Activated CD4-positive, CD25-positive, alpha-beta regulatory T cell treated with anti-CD3 and anti-CD28 coated beads, Interleukin-2, amount 50 U/mL, for 16 hours (primary cell): ENCODE results near the gene PIK3R2.
"Not testable (repeated sequence)": the region's sequence is repeated elsewhere in the genome, so short reads cannot be mapped to it uniquely, and the experiment has no call there.

Experiments
- DNase-seq: peaks from one replicate; pipeline ENCODE4 v3.0.0-alpha.2; 2020; ENCODE audit warnings: low read depth, low spot score

The PIK3R2 gene

DNA sequence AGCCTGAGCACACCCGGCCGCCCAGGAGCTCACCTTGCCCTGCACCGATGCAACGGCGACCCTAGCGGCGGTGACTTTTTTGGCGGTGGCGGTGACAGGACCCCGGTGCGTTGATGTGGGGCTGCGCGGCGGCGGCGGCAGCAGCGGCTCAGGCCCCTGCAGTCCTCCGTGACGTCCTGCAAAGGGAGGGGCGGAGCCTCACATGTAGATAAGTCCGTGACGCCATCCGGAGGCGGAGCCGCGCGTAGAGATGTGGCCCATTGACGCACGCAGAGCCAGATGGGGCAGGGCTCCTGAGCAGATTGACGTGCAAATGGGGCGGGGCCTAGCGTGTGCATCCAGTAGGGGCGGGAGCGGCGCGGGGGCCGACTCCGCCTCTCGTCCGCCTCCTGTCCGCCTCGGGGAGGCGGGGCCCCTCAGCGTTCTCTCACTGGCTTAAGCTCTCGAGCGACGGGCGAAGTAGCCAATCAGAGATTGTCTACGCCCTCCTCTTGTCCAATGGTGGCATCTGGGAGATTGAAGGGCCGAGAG lies 51.0 kb downstream of the PIK3R2 start, which contains the start of gene RAB3A:
RAB3A (minus strand) TSS at position 180 of the 531 bp plus-strand sequence. CDS start 1,302 bp downstream, outside the sequence.
- peak; percentile 99 for DNase-seq

DNA sequence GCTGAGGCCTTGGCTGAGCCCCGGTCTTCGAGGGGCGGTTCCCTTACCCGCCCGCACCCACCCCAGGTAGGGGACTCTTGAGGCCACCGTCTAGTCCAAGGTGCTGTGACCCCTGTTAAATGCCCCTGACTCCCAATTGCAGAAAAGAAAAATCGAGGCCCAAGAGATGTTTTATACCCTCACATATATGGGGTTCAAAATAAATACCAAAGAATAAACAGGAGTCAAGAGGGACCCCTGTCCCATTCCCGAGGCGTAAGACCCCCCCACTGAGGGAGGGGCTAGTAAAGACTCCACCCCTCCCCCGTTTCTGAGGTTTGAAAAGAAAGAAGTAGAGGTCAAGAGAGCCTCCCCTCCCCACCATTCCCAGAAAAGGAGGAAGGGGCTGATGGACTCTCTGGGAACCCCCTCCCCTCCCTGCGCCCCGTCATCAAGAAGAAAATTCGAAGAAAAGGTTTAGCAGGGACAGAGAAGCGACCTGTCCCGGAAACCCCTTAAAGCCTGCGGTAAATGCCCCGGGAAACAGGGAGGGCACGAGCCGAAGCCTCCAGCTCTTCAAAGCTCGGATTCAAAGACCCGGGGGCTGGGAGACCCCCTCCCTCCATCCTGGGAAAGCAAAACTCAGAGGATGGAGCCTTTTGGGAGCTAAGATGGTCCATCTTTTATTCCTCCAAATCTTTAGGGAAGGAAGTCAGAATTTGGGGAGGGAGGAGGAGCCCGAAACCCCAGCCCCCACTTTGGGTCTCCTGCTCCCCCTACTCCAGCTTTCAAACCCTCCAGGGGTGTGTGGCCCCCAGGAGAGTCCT lies 51.6 kb downstream of the PIK3R2 start:
- no peak for DNase-seq

DNA sequence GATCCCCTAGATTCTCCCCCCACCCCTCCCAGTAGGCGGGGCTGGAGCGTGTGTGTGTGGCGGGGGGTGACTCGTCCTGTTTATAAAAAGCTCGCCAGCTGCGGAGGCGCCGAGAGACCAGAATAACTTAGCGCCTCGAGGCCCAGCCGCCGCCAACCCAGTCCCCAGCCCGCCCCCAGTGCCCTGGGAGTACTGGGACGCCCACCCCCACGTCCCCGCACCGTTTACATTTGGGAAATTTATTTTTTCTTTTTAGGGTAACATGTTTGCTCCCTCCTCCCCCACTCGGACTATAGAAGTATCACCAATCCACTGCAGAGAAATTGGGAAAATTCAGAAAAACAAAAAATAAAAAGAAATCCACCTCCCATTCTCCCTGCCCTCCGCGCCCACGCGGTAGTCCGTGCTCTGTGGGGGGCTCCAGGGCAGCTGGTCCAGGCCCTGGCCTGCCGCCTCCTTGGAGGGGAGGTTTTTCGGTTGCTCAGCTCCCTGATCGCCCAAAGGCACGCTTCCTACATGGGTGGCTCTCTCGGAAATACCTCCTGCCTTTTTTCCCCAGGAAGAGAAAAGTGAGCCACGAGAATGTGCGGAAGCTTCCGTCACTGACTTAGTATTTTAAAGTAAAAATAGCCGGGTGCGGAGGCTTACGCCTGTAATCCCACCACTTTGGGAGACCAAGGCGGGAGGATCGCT lies 52.4 kb downstream of the PIK3R2 start:
- peak; percentile 26 for DNase-seq

DNA sequence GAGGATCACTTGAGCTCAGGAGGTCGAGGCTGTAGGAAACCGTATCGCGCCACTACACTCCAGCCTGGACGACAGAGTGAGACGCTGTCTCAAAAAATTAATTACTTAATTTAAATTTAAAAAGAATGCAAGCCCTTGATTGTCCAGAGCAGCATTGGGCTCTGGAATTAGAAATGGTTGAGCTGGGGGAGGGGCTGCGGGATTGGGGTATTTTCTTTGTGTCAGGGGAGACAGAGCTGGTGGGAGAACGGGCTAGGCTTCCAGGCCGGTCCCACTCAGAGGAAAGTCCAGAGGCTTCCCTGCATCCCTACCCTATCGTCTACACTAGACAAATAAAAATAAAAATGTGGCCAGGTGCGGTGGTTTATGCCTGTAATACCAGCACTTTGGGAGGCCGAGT lies 53.1 kb downstream of the PIK3R2 start:
- DNase-seq, result no peak

DNA sequence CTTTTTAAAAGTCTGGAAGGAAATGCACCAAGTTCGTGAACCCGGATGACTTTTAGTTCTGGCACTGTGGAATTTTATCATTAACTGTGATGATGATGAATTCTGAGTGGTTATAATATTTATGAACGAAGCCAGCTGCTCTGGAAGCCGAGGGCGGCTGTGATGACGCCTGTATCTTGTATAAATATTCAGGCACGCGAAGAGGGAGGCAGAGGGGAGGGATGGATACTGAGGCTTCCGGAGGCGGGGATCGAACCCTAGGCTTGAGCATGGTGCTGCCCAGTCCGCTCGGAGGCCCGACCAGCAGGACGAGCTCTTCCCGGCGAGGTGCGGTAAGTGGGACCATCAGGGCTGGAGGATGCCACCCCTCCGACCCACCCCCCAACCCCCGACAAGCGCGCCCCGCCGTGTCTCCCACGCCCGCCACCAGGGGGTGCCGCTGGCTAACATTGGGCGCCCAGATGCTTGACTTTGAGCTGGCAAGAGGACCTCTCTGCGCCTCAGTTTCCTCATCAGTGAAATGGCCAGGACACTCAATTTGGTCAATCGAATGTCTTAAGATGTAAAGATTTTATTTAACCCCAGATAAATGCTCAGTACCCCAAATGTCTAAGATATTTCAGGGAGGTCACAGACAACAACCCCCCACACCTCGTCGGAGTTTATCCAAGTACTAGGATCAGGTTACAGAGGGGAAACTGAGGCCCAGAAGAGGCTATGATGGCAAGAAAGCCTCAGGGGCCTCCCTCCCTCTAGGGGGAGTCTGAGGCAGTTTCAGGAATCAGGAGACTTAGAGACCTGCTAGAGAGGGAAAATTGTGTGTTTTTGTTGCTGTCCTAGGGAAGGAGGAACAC lies 55.4 kb downstream of the PIK3R2 start:
- DNase-seq, result peak; percentile 24

DNA sequence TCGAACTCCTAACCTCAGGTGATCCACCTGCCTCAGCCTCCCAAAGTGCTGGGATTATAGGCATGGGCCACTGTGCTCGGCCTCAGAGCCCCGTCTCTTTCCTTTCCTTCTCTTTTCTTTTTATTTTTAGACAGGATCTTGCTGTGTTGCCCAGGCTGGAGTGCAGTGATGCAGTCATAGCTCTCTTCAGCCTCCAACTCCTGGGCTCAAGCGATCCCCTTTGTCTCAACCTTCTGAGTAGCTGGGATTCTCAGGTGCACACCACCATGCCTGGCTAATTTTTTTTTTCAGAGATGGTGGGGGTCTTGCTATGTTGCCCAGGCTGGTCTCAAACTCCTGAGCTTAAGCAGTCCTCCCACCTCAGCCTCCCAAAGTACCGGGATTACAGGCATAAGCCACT lies 56.9 kb downstream of the PIK3R2 start:
- not testable (repeated sequence) for DNase-seq

DNA sequence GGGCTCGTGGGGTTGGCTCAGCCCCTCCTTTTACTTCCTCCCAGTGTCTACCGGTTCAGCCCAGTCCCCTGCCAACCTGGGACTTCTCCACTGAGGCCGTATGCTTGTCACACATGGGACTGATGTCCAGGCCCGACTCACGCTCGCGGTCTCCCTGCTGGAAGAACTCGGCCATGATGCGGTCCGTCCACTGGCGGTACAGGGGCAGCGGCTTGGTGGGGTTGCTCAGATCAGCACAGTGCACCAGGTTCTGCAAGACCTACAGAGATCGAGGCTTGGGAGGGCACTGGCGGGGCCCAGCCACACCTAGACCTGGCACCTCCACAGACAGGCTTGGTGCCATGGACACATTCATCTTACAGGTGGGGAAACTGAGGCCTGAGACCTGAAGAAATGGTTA lies 58.7 kb downstream of the PIK3R2 start:
- no peak for DNase-seq

DNA sequence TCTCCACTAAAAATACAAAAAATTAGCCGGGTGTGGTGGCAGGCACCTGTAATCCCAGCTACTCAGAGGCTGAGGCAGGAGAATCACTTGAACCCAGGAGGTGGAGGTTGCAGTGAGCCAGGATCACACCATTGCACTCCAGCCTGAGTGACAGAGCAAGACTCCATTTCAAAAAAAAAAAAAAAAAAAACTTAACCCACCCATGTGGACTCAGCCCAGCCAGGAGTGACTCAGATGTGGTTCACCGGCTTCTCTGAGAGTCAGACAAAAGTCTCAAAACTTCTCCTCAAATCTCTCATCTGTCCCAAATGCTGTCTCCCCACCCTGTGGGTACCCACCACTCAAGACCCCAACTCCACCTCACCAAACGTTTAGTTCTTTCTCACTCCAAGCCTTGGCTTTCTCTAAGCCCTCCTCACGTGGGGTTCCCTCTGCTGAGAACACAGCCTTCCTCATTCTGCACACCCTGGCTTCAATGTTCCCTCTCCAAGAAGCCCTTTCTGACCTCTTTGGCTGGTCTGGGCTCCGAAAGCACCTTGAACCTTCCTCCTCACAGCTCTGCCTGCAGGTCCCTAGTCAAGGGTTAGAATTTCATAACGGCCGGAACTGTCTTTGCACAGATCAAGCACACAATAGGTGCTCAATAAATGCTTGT lies 61.9 kb downstream of the PIK3R2 start:
- no peak for DNase-seq

DNA sequence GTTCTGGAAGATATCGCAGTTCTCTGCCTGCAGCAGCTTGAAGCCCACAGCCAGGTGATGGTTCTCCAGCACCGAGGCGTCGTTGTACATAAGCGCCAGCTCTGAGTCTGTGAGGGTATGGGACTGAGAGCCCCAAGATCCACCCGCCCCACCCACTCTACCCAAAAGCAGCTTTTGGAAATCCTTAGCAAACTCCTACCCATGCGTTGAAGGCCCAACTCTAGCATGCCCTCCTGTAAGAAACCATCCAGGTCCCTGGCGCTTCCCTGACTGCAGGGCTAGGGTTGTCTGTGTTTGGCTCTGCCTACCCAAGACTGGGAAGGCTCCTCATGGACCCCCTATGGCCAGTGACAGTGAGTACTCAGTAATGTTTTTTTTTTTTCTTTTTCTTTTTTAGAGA lies 63.8 kb downstream of the PIK3R2 start:
- DNase-seq, result no peak

DNA sequence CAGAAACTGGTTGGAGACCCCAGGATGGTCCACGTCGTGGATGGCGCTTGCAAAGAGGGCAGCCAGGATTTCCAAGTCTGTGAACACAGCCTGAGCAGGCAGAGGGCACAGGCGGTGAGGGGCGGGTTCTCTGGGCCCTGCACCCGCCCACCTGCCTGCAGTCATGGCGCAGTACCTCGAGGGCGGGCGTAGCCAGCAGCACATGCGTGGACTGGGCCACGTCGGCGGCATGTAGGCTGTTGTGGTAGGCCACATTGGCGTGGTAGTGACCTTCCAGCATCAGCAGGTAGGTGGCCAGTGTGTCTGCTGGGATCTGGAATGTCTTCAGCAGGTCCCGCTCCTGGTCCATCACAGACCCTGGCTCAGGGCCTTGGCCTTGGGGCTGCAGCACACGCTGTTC lies 65.2 kb downstream of the PIK3R2 start:
- no peak for DNase-seq

DNA sequence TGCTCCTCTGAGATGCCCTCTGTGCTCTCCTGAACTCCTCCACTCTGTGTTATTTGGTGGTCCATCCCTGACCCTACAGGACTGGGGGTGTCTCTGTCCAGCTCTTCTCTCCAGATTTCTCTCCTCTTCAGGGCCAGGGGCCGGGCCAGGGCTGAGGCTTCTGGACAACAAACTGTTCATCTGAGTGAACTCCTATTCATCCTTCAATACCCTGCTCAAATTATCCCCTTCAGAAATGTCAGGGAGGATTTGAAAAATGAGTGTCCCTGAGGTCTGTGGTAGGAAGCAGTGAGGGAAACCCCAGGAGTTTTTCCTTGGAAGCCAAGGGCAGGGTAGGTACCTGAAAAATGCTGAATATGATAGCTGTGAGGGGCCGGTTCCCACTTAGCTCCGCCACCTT lies 65.6 kb downstream of the PIK3R2 start:
- DNase-seq, result no peak
